Activated CD8-positive, alpha-beta T cell treated with anti-CD3 and anti-CD28 coated beads, Interleukin-2, amount 10 ng/mL, durations not matched to agents 7 days and 5 days (primary cell): ENCODE measurements around the gene NHERF2. TPM values are rescaled to one million over a fixed set of nuclear protein-coding genes. Genes with fewer than 3 reads are reported as not detected.

Source experiments
- ATAC-seq: fragments of 150-1000 bp; cut with Tn5 transposase; one replicate; pipeline ENCODE4 v1.10.0; 2021; ENCODE audit warnings: moderate library complexity
- CTCF ChIA-PET: fragments of 350-600 bp; sonication (Branson Sonifier 250); formaldehyde crosslinking; loops from one replicate; lab custom pipeline; 2021; ENCODE audit warnings: antibody characterized with exemption; lab: Charles Lee
- POLR2A ChIA-PET: fragments of 350-600 bp; sonication (Branson Sonifier 250); formaldehyde crosslinking; loops from one replicate; lab custom pipeline; 2021; ENCODE audit warnings: antibody characterized with exemption; lab: Charles Lee
- DNase-seq: peaks from one replicate; pipeline ENCODE4 v3.0.0-alpha.2; 2020
- H3K27ac Mint-ChIP-seq: one replicate; pipeline ENCODE4 v1.8.0; 2021; ENCODE audit warnings: mild to moderate bottlenecking, mixed read lengths
- H3K27me3 Mint-ChIP-seq: one replicate; pipeline ENCODE4 v1.8.0; 2021; ENCODE audit warnings: low read depth, mixed read lengths
- H3K36me3 Mint-ChIP-seq: one replicate; pipeline ENCODE4 v1.8.0; 2021; ENCODE audit warnings: low read depth, mixed read lengths
- H3K4me1 Mint-ChIP-seq: one replicate; pipeline ENCODE4 v1.8.0; 2021; ENCODE audit warnings: low read depth, mixed read lengths
- H3K4me3 Mint-ChIP-seq: one replicate; pipeline ENCODE4 v1.8.0; 2021; ENCODE audit warnings: mild to moderate bottlenecking, mixed read lengths
- H3K9me3 Mint-ChIP-seq: one replicate; pipeline ENCODE4 v1.8.0; 2022; ENCODE audit warnings: mixed read lengths; ENCODE audit not compliant: insufficient read depth
- total RNA-seq, 2 experiments: library from RNA; stranded (reverse); gene quantifications; one replicate each; pipeline ENCODE4 v1.2.3, GENCODE V29; 2021

Gene NHERF2
- total RNA-seq, 2 experiments from 2014 or later = 1.4 to 2.8 TPM

DNA sequence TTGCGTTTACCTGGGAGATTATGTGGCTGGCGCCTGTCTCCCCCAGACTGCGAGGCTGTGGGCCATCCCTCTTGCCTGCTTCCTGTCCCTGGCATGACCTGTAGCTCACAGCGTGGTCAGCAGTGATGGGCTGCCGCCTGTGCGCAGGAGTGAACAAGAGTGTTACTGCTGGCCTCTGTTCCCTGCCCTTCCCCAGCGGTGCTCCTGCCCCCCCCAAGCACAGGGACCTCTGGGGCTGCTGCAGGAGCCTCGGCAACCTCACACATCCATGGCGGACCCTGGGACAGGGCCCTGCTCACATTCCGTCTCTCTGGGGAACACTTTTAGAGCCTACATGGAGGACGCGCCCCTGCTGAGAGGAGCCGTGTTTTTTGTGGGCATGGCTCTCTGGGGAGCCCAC lies 31.7 kb downstream of the NHERF2 start:
- peaks cover 2% of the 10 kb centered on the region for H3K36me3 Mint-ChIP-seq
- H3K27me3 Mint-ChIP-seq = no peaks in the 10 kb centered on the region
- no peak overlapping the region for H3K4me3 Mint-ChIP-seq
- no peaks in the 10 kb centered on the region for H3K9me3 Mint-ChIP-seq
- H3K4me1 Mint-ChIP-seq = no peaks in the 10 kb centered on the region
- ChIA-PET POLR2A (no interaction called here), CTCF (no interaction called here)
- no peak for DNase-seq
- no peak overlapping the region for H3K27ac Mint-ChIP-seq
- no peak for ATAC-seq

DNA sequence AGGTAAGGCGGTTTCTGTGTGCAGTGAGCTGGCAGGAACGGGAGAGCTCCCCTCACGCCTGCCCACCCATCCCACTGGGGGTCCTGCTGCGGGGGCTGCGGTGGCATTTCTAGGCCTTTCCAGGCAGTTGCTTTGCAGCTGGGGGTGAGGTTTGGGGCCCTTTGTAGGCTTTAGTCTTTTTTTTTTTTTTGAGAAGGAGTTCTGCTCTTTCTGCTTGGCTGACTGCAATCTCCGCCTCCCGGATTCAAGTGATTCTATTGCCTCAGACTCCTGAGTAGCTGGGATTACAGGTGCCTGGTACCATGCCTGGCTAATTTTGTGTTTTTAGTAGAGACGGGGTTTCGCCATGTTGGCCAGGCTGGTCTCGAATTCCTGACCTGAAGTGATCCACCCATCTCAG lies 32.2 kb downstream of the NHERF2 start:
- peaks cover 5% of the 10 kb centered on the region for H3K36me3 Mint-ChIP-seq

DNA sequence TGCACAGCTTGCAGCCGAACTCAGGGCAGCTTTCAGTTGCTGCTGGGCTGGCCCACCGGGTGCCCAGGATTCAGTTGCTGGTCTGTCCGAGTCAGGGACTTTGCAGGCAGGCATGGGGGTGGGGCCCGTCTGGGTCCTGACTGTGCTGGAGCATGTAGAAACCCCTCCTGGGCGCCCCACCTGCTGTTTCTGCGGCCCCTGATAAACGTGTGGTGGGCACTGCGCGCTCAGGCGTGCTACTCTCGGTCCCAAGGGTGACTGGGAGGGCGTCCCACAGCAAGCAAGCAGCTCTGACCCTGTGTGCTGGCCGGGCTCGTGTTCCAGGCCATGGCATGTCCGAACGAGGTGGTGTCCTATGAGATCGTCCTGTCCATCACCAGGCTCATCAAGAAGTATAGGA lies 33.6 kb downstream of the NHERF2 start:
- no peaks in the 10 kb centered on the region for H3K4me1 Mint-ChIP-seq
- H3K9me3 Mint-ChIP-seq = no peaks in the 10 kb centered on the region
- no peak overlapping the region for H3K4me3 Mint-ChIP-seq
- CTCF ChIA-PET = no interaction called here
- H3K36me3 Mint-ChIP-seq = peaks cover 7% of the 10 kb centered on the region
- POLR2A ChIA-PET = no interaction called here
- DNase-seq (no peak), ATAC-seq (no peak)
- H3K27ac Mint-ChIP-seq = no peak overlapping the region
- H3K27me3 Mint-ChIP-seq = no peaks in the 10 kb centered on the region

More for the DNA sequence above, 32.2 kb downstream of the NHERF2 start:
- Mint-ChIP-seq H3K4me1 (no peaks in the 10 kb centered on the region), H3K27ac (no peak overlapping the region), H3K27me3 (no peaks in the 10 kb centered on the region), H3K4me3 (no peak overlapping the region), H3K9me3 (no peaks in the 10 kb centered on the region)
- ATAC-seq (no peak), DNase-seq (no peak)
- ChIA-PET POLR2A (no interaction called here), CTCF (no interaction called here)

DNA sequence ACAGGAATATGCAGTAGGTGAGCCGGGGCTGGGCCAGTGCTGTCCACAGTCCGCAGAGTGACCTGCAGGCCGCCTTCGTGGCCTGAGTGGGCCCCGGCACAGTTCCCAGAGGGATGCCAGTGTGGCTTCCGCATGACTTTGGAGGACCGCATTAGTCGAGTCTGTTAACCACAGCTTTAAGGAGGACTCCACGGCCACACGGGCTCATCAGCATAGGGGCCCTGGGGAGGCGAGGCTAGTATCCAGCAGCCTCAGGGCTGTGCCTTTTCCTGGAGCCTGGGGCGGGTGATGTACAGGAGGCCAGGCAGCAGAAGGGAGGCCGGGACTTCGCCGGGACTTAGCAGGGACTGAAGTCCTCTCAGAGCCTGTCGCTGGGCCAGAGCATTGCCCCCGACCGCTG lies 34.3 kb downstream of the NHERF2 start:
- ChIA-PET POLR2A (no interaction called here), CTCF (no interaction called here)
- no peak overlapping the region for H3K4me3 Mint-ChIP-seq
- no peak overlapping the region for H3K27ac Mint-ChIP-seq
- ATAC-seq (no peak), DNase-seq (no peak)
- H3K9me3 Mint-ChIP-seq = no peaks in the 10 kb centered on the region
- no peaks in the 10 kb centered on the region for H3K4me1 Mint-ChIP-seq
- H3K36me3 Mint-ChIP-seq = peaks cover 10% of the 10 kb centered on the region
- no peaks in the 10 kb centered on the region for H3K27me3 Mint-ChIP-seq

DNA sequence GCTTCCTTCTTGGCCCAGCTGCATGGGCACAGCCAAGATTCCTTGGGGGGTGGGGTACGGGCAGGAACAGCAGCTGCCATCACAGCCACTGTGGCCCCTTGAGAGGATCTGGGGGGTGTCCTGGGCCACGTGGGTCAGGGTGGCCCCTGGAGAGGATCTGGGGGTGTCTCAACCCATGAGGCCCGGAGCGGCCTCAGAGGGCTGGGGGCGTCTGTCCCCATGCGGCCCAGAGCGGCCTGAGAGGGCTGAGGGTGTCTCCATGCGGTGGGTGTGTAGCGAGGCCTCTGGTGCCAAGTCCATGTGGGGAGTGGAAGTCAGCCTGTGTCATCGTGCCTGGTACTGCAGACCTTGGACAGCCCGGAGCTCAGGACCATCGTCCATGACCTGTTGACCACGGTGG lies 34.8 kb downstream of the NHERF2 start:
- H3K4me3 Mint-ChIP-seq = no peak overlapping the region
- no peaks in the 10 kb centered on the region for H3K27me3 Mint-ChIP-seq
- ATAC-seq (no peak), DNase-seq (no peak)
- ChIA-PET POLR2A (interaction anchor here (0.6 kb wide), 1 partner anchor 24 kb away, joined by 3 read pairs; no protein-coding TSS in a partner anchor), CTCF (interaction anchor here (1.2 kb wide), 1 partner anchor 13 kb away, joined by 3 read pairs; the partner anchor contains the start of genes NTHL1 and TSC2)
- no peaks in the 10 kb centered on the region for H3K9me3 Mint-ChIP-seq
- no peak overlapping the region for H3K27ac Mint-ChIP-seq
- H3K4me1 Mint-ChIP-seq = no peaks in the 10 kb centered on the region
- H3K36me3 Mint-ChIP-seq = peaks cover 15% of the 10 kb centered on the region

DNA sequence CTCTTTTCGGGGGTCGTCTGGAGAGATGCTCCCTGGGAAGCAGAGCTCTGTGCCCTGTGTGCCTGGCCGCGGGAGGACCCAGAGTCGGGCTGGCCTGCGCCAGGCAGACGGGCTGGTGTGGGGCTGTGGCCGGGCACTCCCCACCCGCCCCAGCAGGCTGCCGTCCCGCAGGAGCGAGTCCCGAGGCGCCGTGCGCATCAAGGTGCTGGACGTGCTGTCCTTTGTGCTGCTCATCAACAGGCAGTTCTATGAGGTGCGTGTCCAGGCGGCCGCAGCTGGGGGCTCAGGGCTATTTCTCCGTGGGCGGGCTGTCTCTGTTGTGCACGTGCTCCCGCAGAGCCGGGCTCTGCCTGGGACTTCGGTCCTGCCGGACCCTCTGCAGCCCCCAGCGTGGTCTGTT lies 36.1 kb downstream of the NHERF2 start:
- no peak overlapping the region for H3K27ac Mint-ChIP-seq
- ATAC-seq = no peak
- H3K36me3 Mint-ChIP-seq = peaks cover 18% of the 10 kb centered on the region
- H3K4me1 Mint-ChIP-seq = no peaks in the 10 kb centered on the region
- H3K27me3 Mint-ChIP-seq = no peaks in the 10 kb centered on the region
- H3K9me3 Mint-ChIP-seq = no peaks in the 10 kb centered on the region
- CTCF ChIA-PET = interaction anchor here (1.2 kb wide), 1 partner anchor 15 kb away, joined by 3 read pairs; the partner anchor contains the start of genes NTHL1 and TSC2
- no peak for DNase-seq
- POLR2A ChIA-PET = no interaction called here
- no peak overlapping the region for H3K4me3 Mint-ChIP-seq

DNA sequence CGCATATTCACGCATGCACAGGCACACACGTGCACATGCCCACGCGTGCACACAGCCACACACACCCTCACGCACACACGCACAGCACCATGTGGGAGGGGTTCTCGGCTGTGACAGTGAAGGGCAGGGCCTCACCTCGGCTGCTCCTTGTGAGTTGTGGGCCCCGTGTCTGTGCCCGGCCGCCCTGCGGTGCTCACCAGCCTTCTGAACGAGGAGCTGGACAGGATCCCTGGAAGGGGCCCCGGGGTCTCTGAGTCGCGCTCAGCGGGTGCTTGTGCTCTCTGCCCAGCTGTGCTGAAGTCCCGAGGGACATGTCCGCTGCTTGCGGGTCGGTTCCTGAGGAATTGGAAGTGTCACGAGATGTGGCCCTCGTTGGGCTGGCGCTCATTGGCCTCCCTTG lies 37.2 kb downstream of the NHERF2 start:
- DNase-seq (no peak), ATAC-seq (no peak)
- no peaks in the 10 kb centered on the region for H3K27me3 Mint-ChIP-seq
- H3K9me3 Mint-ChIP-seq = no peaks in the 10 kb centered on the region
- no peaks in the 10 kb centered on the region for H3K4me1 Mint-ChIP-seq
- POLR2A ChIA-PET = no interaction called here
- CTCF ChIA-PET = no interaction called here
- H3K27ac Mint-ChIP-seq = no peak overlapping the region
- H3K36me3 Mint-ChIP-seq = peaks cover 22% of the 10 kb centered on the region
- H3K4me3 Mint-ChIP-seq = no peak overlapping the region

DNA sequence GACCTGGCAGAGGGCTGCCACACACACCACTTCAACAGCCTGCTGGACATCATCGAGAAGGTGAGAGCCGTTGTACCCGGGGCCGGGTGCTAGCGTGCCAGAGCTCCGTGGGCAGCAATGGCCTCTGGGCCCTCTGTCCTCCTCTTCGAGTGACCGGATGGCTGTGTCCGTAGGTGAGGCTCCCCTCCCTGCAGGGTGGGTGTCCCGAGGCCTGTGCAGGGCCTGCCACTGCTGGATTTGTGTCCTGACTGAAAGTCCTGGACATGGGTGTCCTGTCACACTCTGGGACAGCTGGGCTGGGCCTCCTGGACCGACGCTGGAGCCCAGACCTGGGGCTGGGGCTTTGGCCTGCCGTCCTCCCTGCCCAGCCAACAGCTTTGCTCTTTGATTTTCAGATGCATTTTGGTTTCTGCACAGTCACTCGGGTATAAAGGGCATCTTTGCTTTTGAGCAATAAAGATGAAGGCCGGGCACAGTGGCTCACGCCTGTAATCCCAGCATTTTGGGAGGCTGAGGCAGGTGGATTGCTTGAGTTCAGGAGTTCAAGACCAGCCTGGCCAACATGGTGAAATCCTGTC lies 37.8 kb downstream of the NHERF2 start:
- H3K4me3 Mint-ChIP-seq = no peak overlapping the region
- no peak overlapping the region for H3K27ac Mint-ChIP-seq
- ATAC-seq (no peak), DNase-seq (no peak)
- H3K27me3 Mint-ChIP-seq = no peaks in the 10 kb centered on the region
- H3K9me3 Mint-ChIP-seq = no peaks in the 10 kb centered on the region
- H3K4me1 Mint-ChIP-seq = no peaks in the 10 kb centered on the region
- CTCF ChIA-PET = no interaction called here
- peaks cover 22% of the 10 kb centered on the region for H3K36me3 Mint-ChIP-seq
- POLR2A ChIA-PET = no interaction called here

DNA sequence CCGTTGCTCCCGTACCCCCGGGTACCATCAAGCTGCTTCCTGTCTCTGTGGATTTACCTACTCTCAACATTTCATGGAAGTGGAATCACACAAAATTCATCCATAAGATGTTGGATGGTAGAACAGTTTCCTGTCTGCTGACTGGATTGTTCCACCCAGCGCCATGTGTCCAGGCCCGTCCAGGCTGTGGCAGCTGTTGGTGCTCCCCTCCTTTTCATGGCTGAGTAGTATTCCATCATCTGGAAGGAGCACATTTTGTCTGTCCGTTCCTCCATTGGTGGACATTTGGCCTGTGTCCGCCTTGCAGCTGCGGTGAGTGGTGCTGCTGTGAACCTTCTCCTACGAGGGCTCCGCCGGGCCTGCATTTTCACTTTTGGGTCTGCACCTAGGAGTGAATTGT lies 39.4 kb downstream of the NHERF2 start:
- no peak for ATAC-seq
- no peaks in the 10 kb centered on the region for H3K4me1 Mint-ChIP-seq

DNA sequence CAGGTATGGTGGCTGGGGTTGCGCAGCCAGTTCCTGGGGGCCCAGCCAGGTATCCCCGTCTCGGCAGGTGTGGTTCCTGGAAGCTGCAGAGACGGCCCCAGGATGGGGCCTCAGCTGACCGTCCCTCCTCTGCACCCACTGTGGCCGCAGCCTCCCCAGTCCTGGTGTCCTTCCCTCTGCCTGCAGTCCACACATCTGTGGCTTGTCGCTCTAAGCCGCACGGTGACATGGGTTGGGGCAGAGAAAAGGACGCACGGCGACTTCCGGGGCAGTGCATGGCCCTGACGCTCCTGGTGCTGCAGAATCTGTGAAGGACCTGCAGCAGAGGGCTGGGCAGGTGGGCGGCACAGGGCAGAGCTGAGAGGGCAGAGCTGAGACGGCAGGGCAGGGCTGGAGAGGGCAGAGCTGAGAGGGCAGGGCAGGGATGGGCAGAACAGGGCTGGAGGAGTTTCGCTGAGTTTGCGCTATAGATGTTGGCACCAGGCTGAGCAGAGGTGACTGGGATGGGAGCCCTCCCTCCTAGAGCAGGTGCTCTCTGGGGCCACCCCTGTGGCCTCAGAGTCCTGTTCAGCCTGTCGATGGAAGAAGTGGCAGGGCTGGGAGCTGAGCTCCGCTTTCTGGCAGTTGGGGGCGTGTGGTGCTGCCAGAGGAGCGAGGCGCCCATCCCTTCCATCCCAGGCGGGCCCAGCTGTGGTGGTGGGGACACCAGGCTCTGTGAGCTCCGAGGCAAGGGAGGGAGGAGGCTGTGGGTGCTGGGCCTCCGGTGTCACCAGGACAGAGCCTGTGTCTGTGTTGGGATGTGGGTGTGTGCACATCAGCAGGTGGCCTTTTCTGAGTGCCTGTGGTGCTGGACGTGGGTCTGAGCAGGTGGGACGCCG lies 44.1 kb downstream of the NHERF2 start:
- DNase-seq = no peak
- Mint-ChIP-seq H3K4me1 (no peaks in the 10 kb centered on the region), H3K27me3 (no peaks in the 10 kb centered on the region), H3K4me3 (no peak overlapping the region), H3K27ac (no peak overlapping the region), H3K9me3 (no peaks in the 10 kb centered on the region), H3K36me3 (peaks cover 16% of the 10 kb centered on the region)
- CTCF ChIA-PET = no interaction called here
- POLR2A ChIA-PET = no interaction called here
- no peak for ATAC-seq

More for the DNA sequence above, 39.4 kb downstream of the NHERF2 start:
- no peak overlapping the region for H3K4me3 Mint-ChIP-seq
- H3K27me3 Mint-ChIP-seq = no peaks in the 10 kb centered on the region
- peaks cover 19% of the 10 kb centered on the region for H3K36me3 Mint-ChIP-seq
- CTCF ChIA-PET = interaction anchor here (1.0 kb wide), 1 partner anchor 9 kb away, joined by 4 read pairs; no protein-coding TSS in a partner anchor
- POLR2A ChIA-PET = no interaction called here
- H3K27ac Mint-ChIP-seq = no peak overlapping the region
- no peaks in the 10 kb centered on the region for H3K9me3 Mint-ChIP-seq
- no peak for DNase-seq

DNA sequence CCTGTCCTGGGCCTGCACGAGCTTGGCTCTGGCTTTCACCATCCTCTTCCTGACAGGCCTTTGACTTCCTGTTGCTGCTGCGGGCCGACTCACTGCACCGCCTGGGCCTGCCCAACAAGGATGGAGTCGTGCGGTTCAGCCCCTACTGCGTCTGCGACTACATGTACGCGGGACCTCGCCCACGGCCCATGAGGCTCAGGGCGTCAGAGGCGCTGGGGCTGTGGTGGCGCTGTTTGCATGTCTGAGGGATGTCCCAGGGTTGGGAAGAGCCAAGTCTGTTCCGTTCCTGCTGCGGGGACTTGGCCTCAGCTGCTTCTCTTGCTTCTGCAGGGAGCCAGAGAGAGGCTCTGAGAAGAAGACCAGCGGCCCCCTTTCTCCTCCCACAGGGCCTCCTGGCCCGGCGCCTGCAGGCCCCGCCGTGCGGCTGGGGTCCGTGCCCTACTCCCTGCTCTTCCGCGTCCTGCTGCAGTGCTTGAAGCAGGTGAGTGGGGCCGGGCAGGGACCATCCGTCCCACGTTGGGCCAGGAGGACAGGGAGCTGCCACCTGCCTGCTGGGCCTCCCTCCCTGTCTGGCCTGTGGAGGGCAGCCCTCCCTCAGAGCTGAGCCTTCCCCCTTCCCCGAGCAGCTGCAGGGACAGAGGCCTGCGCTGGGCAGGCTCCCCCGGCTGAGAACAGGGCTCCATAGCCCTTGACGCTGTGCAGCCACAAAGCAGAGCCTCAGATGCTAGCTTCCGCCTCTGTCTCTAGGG lies 44.9 kb downstream of the NHERF2 start:
- CTCF ChIA-PET = no interaction called here
- Mint-ChIP-seq H3K9me3 (no peaks in the 10 kb centered on the region), H3K4me1 (no peaks in the 10 kb centered on the region), H3K4me3 (no peak overlapping the region), H3K27me3 (no peaks in the 10 kb centered on the region), H3K36me3 (peaks cover 10% of the 10 kb centered on the region), H3K27ac (no peak overlapping the region)
- no peak for ATAC-seq
- POLR2A ChIA-PET = no interaction called here
- no peak for DNase-seq

DNA sequence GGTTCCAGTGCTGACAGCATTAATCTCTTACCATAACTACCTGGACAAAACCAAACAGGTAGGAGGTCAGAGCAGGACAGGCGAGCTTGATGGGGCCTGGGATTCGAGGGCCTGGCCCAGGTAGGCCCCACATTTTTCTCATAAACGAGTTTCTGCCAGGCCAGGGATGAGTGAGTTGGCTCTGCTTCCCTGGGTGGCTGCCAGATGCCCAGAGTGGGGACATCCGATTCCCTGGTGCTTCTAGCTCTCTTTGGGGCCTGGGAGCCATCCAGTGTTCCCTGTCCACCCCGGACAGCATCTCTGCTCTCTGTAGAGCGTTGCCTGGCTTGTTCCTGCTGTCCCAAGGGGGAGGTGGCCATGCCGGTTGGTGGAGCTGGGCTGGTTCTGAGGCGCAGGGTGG lies 46.2 kb downstream of the NHERF2 start:
- peaks cover 6% of the 10 kb centered on the region for H3K36me3 Mint-ChIP-seq
- ATAC-seq (no peak), DNase-seq (no peak)
- H3K4me1 Mint-ChIP-seq = no peaks in the 10 kb centered on the region
- H3K4me3 Mint-ChIP-seq = no peak overlapping the region
- H3K9me3 Mint-ChIP-seq = no peaks in the 10 kb centered on the region
- no peak overlapping the region for H3K27ac Mint-ChIP-seq
- ChIA-PET POLR2A (no interaction called here), CTCF (no interaction called here)
- H3K27me3 Mint-ChIP-seq = no peaks in the 10 kb centered on the region
